Measurements from ENCODE around the gene SALL4. TPM values are rescaled to one million over a fixed set of nuclear protein-coding genes. Genes with fewer than 3 reads are reported as not detected.

SALL4 gene
- total and polyA plus RNA-seq, 7 donors, result not detected

GRCh38 chr20:51734876-51735720 is 67.2 kb downstream of the SALL4 start:
- H3K4me3 ChIP-seq, result no peak overlapping the region
- H3K27ac ChIP-seq, result no peak overlapping the region
- no peak for ATAC-seq
- TF ChIP-seq CTCF (IDR thresholded peaks at IDR 0.05), result no peak
- H3K4me1 ChIP-seq, result peaks cover 10% of the 10 kb centered on the region
- H3K27me3 ChIP-seq (ENCODE audit: insufficient read depth in 3 of 3, low read length in 2 of 3), result no peaks in the 10 kb centered on the region
- H3K9me3 ChIP-seq, result no peaks in the 10 kb centered on the region
- H3K36me3 ChIP-seq (ENCODE audit: insufficient read depth in 1 of 2, low read depth in 1 of 2), result no peaks in the 10 kb centered on the region
- no peak for DNase-seq
- 61 to 70% (median 63%) methylated on average over 13 of the region's 13 CpGs for WGBS, 3 donors
- intact Hi-C loops (cut with DNase I), result no loop called here

GRCh38 chr20:51733070-51733469 is 69.3 kb downstream of the SALL4 start:
- ATAC-seq, result no peak
- Histone ChIP-seq H3K9me3 (no peaks in the 10 kb centered on the region), H3K4me3 (no peak overlapping the region), H3K27me3 (ENCODE audit: insufficient read depth in 3 of 3, low read length in 2 of 3) (no peaks in the 10 kb centered on the region), H3K36me3 (ENCODE audit: insufficient read depth in 1 of 2, low read depth in 1 of 2) (no peaks in the 10 kb centered on the region), H3K4me1 (peaks cover 10% of the 10 kb centered on the region), H3K27ac (no peak overlapping the region)
- no peak for TF ChIP-seq CTCF (IDR thresholded peaks at IDR 0.05)
- intact Hi-C loops (cut with DNase I), result no loop called here
- DNase-seq, result no peak
- 92 to 96% (median 95%) methylated on average over 3 of the region's 3 CpGs for whole genome bisulfite sequencing, 3 donors

Other genes with a start within 250 kb of the SALL4 start
- gene ATP9A, start 34.1 kb downstream of the SALL4 start, total RNA-seq, result 10 to 100 TPM; 17.2 to 42.3 (median 26.7) TPM
- gene ATP9A, start 34.1 kb downstream of the SALL4 start, polyA plus RNA-seq, result 10 to 100 TPM in 1 of 3 donors, 1 to 10 TPM in 2; 1.8 to 16.2 (median 3.2) TPM

All from psoas muscle (tissue), 8 donors.